ENCODE measurements around the gene PHACTR1. TPM values are rescaled to one million over a fixed set of nuclear protein-coding genes. Genes with fewer than 3 reads are reported as not detected.

Gene PHACTR1
- polyA plus RNA-seq, 2 of the 4 experiments (the other 2 are of a cell fraction) = not detected

DNA sequence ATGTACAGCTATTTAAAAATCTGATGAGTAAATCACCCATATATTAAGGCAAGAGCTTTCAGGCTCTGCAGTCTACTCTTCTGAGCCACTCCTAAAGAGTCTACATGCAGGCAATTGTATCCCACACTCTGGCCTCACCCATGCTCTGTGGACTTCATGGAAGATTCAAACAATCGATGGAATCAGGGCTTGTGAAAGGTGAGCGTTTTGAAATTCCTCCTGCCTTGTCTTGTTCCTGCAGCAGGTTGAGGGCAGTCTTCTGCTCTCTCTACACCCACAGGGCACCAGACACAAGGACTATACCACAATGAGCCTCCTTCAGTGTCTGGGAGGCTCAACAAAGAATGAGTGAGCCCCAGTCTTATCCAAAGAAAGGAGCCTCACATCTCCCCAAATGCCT is 560.7 kb downstream of the PHACTR1 start:
- H3K27ac ChIP-seq = no peak overlapping the region
- WGBS (ENCODE audit: missing lambda C conversion rate) = 89% methylated on average over 2 of the region's 2 CpGs
- CTCF ChIA-PET = interaction anchor here (1.0 kb wide), 1 partner anchor 8 kb away, joined by 3 read pairs; no protein-coding TSS in a partner anchor
- no peak overlapping the region for H3K4me2 ChIP-seq
- TF ChIP-seq JUN (IDR thresholded peaks at IDR 0.05) = no peak
- TF ChIP-seq NFE2L2 (conservative IDR thresholded peaks at IDR 0.05; ENCODE audit: low read length) = no peak
- POLR2A ChIA-PET = no interaction called here
- FAIRE-seq = no peak
- no peak for ATAC-seq
- H3K4me1 ChIP-seq = no peaks in the 10 kb centered on the region
- no peak overlapping the region for H3K4me3 ChIP-seq
- DNase-seq (ENCODE audit: low read depth in 1 of 2, low spot score in 1 of 2) = no peak
- no peaks in the 10 kb centered on the region for H3K9me3 ChIP-seq

DNA sequence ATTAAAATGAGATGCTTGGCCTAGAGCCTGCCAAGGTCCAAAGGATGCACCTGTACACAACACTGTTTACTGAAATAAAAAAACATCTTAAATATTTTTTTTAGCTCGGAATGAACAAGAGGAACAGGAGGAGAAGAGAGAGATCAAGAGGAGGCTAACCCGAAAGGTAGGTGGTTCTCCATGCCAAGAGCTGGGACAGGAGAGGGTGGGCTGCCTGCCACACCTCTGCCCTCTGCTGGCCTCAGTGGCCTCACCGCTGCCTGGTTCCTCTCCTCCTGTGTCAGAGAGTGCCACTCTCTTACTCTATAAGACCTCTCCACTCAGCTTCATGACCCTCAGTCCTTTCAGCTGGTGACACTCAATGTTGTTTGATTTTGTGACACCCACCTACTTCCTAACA is 561.6 kb downstream of the PHACTR1 start:
- FAIRE-seq (no peak), DNase-seq (ENCODE audit: low read depth in 1 of 2, low spot score in 1 of 2) (no peak), ATAC-seq (peak; percentile 22 to 72; a peak in 3 of 6 replicates)
- WGBS (ENCODE audit: missing lambda C conversion rate) = 80% methylated on average over 3 of the region's 3 CpGs
- TF ChIP-seq, protein P1, sequence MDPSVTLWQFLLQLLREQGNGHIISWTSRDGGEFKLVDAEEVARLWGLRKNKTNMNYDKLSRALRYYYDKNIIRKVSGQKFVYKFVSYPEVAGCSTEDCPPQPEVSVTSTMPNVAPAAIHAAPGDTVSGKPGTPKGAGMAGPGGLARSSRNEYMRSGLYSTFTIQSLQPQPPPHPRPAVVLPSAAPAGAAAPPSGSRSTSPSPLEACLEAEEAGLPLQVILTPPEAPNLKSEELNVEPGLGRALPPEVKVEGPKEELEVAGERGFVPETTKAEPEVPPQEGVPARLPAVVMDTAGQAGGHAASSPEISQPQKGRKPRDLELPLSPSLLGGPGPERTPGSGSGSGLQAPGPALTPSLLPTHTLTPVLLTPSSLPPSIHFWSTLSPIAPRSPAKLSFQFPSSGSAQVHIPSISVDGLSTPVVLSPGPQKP (IDR thresholded peaks at IDR 0.05; ENCODE audit: low read depth, low read length) = no peak
- TF ChIP-seq CHD2 (IDR thresholded peaks at IDR 0.05; ENCODE audit: low read length, partially characterized antibody) (no peak), SMC3 (IDR thresholded peaks at IDR 0.05) (no peak), NFE2L2 (conservative IDR thresholded peaks at IDR 0.05; ENCODE audit: low read length) (no peak), BHLHE40 (IDR thresholded peaks at IDR 0.05; ENCODE audit: low read depth, low read length) (no peak)
- H3K4me1 ChIP-seq = no peaks in the 10 kb centered on the region
- no peak overlapping the region for H3K4me3 ChIP-seq
- no peak overlapping the region for H3K4me2 ChIP-seq
- CTCF ChIA-PET = interaction anchor here (0.8 to 1.2 kb wide), 3 partner anchors 8 to 50 kb away, joined by 3 to 5 read pairs (median 3); no protein-coding TSS in a partner anchor
- POLR2A ChIA-PET = no interaction called here
- H3K9me3 ChIP-seq = no peaks in the 10 kb centered on the region
- no peak overlapping the region for H3K27ac ChIP-seq

DNA sequence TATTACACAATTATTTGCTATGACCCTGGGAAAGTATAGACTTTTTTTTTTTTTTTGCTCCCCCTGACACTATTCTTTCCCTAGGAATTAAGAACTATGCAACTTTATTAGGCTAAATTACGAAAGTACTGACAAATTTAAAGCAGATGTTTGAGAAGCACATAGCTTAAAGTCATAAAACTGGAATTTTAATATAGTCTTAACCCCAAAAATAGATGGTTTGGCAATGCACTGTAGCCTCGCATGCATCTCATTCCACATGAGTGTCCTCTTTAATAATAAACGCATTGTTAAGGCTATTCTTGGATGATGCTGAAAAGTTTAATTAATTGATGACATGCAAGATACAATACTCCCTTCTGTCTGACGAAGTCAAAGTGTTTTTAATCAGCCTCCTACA is 562.4 kb downstream of the PHACTR1 start:
- Histone ChIP-seq H3K4me2 (no peak overlapping the region), H3K9me3 (no peaks in the 10 kb centered on the region), H3K4me1 (no peaks in the 10 kb centered on the region), H3K4me3 (no peak overlapping the region), H3K27ac (no peak overlapping the region)
- ATAC-seq = no peak
- no peak for TF ChIP-seq HOXB13 (CRISPR knock-in tag; IDR thresholded peaks at IDR 0.05; ENCODE audit: low read depth)
- TF ChIP-seq KDM1A (IDR thresholded peaks at IDR 0.05; ENCODE audit: low read depth) = no peak
- TF ChIP-seq NR3C1 (IDR thresholded peaks at IDR 0.05) = no peak
- no peak for TF ChIP-seq TP53 (CRISPR knock-in tag; IDR thresholded peaks at IDR 0.05)
- no peak for TF ChIP-seq PHF8 (IDR thresholded peaks at IDR 0.05; ENCODE audit: borderline replicate concordance, low read depth)
- TF ChIP-seq HOXB5 (CRISPR knock-in tag; IDR thresholded peaks at IDR 0.05) = no peak
- TF ChIP-seq RCOR1 (IDR thresholded peaks at IDR 0.05; ENCODE audit: low read depth, low read length) = no peak
- POLR2A ChIA-PET = no interaction called here
- CTCF ChIA-PET = interaction anchor here (0.5 to 0.8 kb wide), 2 partner anchors 9 to 80 kb away, joined by 3 read pairs; no protein-coding TSS in a partner anchor
- FAIRE-seq = no peak
- DNase-seq (ENCODE audit: low read depth in 1 of 2, low spot score in 1 of 2) = no peak
- 60% methylated on average over 4 of the region's 4 CpGs for WGBS (ENCODE audit: missing lambda C conversion rate)

DNA sequence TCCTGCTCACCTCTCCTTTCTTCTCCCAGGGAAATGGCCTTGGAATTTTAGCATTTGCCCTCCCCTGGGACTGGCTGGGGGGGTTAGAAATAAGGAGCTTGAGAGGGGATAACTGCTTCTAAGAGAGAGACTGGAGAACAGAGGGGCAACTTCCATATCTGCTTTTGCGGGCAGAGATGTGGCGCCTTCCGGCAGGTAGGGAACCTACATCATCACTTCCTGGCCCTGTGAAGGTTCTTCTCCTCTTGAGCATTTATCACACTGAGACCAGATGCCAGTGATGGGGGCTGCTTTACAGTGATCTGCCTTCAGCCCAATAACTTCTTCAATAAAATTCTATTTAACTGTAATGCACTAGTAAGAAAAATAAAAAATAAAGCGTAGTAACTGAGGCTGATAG is 563.7 kb downstream of the PHACTR1 start:
- POLR2A ChIA-PET = no interaction called here
- CTCF ChIA-PET = no interaction called here
- TF ChIP-seq TFCP2L1 (CRISPR knock-in tag; IDR thresholded peaks at IDR 0.05) (no peak), GATA3 (IDR thresholded peaks at IDR 0.05; ENCODE audit: borderline replicate concordance) (no peak), FOXS1 (CRISPR knock-in tag; IDR thresholded peaks at IDR 0.05) (no peak), KDM1A (IDR thresholded peaks at IDR 0.05; ENCODE audit: low read depth) (no peak), CEBPB (IDR thresholded peaks at IDR 0.05) (no peak), RARB (CRISPR knock-in tag; IDR thresholded peaks at IDR 0.05) (no peak), RCOR1 (IDR thresholded peaks at IDR 0.05; ENCODE audit: low read depth, low read length) (no peak), FOSL2 (IDR thresholded peaks at IDR 0.05) (no peak), FOSL2 (CRISPR knock-in tag; IDR thresholded peaks at IDR 0.05) (no peak), NR3C1 (IDR thresholded peaks at IDR 0.05) (no peak), ZNF302 (CRISPR knock-in tag; IDR thresholded peaks at IDR 0.05) (no peak), CHD4 (IDR thresholded peaks at IDR 0.05; ENCODE audit: borderline replicate concordance) (no peak), POLR2AphosphoS2 (conservative IDR thresholded peaks at IDR 0.05; ENCODE audit: low read length) (no peak)
- TF ChIP-seq, protein P2, sequence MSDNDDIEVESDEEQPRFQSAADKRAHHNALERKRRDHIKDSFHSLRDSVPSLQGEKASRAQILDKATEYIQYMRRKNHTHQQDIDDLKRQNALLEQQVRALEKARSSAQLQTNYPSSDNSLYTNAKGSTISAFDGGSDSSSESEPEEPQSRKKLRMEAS (IDR thresholded peaks at IDR 0.05) = no peak
- TF ChIP-seq, protein P3, sequence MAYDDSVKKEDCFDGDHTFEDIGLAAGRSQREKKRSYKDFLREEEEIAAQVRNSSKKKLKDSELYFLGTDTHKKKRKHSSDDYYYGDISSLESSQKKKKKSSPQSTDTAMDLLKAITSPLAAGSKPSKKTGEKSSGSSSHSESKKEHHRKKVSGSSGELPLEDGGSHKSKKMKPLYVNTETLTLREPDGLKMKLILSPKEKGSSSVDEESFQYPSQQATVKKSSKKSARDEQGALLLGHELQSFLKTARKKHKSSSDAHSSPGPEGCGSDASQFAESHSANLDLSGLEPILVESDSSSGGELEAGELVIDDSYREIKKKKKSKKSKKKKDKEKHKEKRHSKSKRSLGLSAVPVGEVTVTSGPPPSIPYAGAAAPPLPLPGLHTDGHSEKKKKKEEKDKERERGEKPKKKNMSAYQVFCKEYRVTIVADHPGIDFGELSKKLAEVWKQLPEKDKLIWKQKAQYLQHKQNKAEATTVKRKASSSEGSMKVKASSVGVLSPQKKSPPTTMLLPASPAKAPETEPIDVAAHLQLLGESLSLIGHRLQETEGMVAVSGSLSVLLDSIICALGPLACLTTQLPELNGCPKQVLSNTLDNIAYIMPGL (CRISPR knock-in tag; IDR thresholded peaks at IDR 0.05; ENCODE audit: borderline replicate concordance) = no peak
- no peaks in the 10 kb centered on the region for H3K9me3 ChIP-seq
- 75% methylated on average over 4 of the region's 4 CpGs for WGBS (ENCODE audit: missing lambda C conversion rate)
- no peak for FAIRE-seq
- DNase-seq (ENCODE audit: low read depth in 1 of 2, low spot score in 1 of 2) = no peak
- no peak overlapping the region for H3K27ac ChIP-seq
- no peak overlapping the region for H3K4me3 ChIP-seq
- no peak overlapping the region for H3K4me2 ChIP-seq
- no peaks in the 10 kb centered on the region for H3K4me1 ChIP-seq
- ATAC-seq = no peak

Data from A549 (cell line).